ENCODE measurements around the gene PSMB11. TPM values are rescaled to one million over a fixed set of nuclear protein-coding genes. Genes with fewer than 3 reads are reported as not detected.
A peak's percentile ranks its signal among the peaks of the same experiment; 100 is the strongest.

Gene PSMB11
- total and polyA plus RNA-seq, 9 donors: not detected

DNA sequence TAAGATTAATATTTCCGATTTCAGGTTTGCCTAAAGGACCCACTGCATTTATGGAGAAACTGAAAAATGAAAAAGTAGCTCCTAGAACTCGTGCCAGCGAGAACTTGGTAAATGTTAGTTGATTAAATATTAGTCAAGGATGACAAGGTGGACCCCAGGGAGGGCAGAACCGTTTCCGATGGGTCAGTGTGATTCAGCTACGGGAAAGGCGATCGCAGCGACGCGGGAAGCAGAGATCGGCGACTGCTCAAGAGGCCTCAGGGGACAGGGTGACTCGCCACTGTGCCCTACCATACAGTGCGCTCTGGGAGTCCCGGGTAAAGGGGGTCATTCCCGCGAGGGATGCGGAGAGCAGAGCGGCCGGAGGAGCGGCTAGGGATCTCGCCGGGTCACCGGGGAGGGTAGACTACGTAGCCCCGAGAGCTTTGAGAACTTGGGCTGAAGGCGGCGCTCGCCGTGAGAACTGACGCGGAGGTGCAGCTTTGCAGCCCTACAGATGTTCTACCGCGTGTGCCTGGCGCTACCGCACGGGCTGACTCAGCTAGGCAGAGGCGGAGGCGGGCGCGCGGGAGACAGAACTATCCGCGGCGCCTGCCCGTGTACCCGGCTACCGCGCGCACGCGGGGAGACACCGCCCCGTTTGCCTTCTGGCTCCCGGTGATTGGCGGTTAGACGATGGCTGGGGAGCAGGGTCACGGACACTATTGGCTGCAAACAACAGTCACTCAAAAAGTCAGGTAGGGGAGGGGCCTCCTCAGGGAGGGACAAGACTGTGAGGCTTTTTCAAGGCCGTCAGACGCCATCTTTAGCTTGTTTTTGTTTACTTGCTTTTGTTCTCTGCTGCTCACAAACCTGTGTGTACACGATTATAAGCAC, 35.2 kb upstream of the PSMB11 start:
- peak overlapping the region; percentile 8 to 90 for H3K27ac ChIP-seq
- DNase-seq: peak; percentile 94 to 96 (median 95)
- TF ChIP-seq, protein P1, sequence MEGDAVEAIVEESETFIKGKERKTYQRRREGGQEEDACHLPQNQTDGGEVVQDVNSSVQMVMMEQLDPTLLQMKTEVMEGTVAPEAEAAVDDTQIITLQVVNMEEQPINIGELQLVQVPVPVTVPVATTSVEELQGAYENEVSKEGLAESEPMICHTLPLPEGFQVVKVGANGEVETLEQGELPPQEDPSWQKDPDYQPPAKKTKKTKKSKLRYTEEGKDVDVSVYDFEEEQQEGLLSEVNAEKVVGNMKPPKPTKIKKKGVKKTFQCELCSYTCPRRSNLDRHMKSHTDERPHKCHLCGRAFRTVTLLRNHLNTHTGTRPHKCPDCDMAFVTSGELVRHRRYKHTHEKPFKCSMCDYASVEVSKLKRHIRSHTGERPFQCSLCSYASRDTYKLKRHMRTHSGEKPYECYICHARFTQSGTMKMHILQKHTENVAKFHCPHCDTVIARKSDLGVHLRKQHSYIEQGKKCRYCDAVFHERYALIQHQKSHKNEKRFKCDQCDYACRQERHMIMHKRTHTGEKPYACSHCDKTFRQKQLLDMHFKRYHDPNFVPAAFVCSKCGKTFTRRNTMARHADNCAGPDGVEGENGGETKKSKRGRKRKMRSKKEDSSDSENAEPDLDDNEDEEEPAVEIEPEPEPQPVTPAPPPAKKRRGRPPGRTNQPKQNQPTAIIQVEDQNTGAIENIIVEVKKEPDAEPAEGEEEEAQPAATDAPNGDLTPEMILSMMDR (IDR thresholded peaks at IDR 0.05): peak in 1 of 3 donors; percentile 28
- TF ChIP-seq POLR2A (IDR thresholded peaks at IDR 0.05) (peak; percentile 63), EP300 (IDR thresholded peaks at IDR 0.05) (no peak)
- peaks cover 6% of the 10 kb centered on the region for H3K4me1 ChIP-seq (ENCODE audit: insufficient read depth)
- peak overlapping the region; percentile 56 for H3K4me3 ChIP-seq
- H3K27me3 ChIP-seq: no peaks in the 10 kb centered on the region
- H3K9me3 ChIP-seq: no peaks in the 10 kb centered on the region
- intact Hi-C loops (cut with DNase I): loop anchor here in 1 of 4 donors (5.0 kb wide), 1 partner anchor 296 kb away; the partner anchor contains the start of gene PPP1R3E
- H3K36me3 ChIP-seq: no peaks in the 10 kb centered on the region
- WGBS, 3 donors: 0 to 1% (median 1%) methylated on average over 46 to 62 of the region's 62 CpGs

DNA sequence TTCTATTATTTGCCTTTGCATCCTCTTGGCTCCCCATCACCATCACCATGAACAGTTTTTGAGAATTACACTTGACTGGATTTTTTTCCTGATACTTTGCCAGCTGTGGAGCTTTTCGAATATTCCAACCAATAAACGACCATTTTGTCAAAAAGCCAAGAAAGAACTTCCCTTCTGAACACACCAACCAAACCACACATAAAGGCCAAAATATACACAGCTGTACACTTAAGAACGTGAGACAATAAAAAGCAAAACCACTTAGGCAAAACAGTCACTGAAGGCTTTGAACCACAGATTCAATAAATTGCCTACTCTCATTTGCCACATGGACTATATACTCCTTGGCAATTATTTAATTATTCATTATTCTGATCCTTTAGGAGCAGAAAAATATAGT, 33.2 kb upstream of the PSMB11 start:
- no peak for DNase-seq
- WGBS, 3 donors: 27 to 38% (median 35%) methylated on average over 3 of the region's 3 CpGs
- Histone ChIP-seq H3K27ac (no peak overlapping the region), H3K4me3 (no peak overlapping the region), H3K4me1 (ENCODE audit: insufficient read depth) (peaks cover 6% of the 10 kb centered on the region), H3K27me3 (no peaks in the 10 kb centered on the region), H3K9me3 (no peaks in the 10 kb centered on the region), H3K36me3 (no peaks in the 10 kb centered on the region)
- TF ChIP-seq POLR2A (IDR thresholded peaks at IDR 0.05) (no peak), EP300 (IDR thresholded peaks at IDR 0.05) (no peak)
- TF ChIP-seq, protein P1 (IDR thresholded peaks at IDR 0.05): no peak
- intact Hi-C loops (cut with DNase I): loop anchor here in 1 of 4 donors (5.0 kb wide), 1 partner anchor 293 kb away; the partner anchor contains the start of gene PPP1R3E

DNA sequence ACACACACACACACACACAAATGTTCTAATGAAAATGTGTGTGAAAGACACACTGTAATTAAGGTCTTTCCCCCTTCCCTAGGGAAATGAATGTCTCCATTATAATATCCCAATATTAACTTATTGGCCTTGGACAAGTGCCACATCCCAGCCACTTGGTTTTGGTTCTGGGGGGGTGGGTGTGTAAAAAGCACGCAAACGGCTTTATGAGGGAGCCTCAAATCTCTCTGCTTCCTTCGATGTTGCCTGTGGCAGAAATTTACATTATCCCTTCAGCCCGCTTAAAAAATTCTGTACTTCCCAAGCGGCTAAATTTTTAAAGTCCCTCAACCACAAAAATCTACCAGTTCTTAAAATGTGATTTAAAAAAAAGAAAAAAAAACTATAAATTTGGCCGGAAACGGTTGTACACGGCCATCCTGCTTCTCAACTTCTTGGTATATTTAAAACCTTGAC, 32.5 kb upstream of the PSMB11 start:
- no peaks in the 10 kb centered on the region for H3K9me3 ChIP-seq
- 6 to 20% (median 8%) methylated on average over 8 of the region's 8 CpGs for WGBS, 3 donors
- DNase-seq: no peak
- no peaks in the 10 kb centered on the region for H3K36me3 ChIP-seq
- intact Hi-C loops (cut with DNase I): loop anchor here in 1 of 4 donors (5.0 kb wide), 1 partner anchor 293 kb away; the partner anchor contains the start of gene PPP1R3E
- peak overlapping the region; percentile 41 for H3K4me3 ChIP-seq
- H3K27me3 ChIP-seq: no peaks in the 10 kb centered on the region
- peaks cover 6% of the 10 kb centered on the region for H3K4me1 ChIP-seq (ENCODE audit: insufficient read depth)
- H3K27ac ChIP-seq: peak overlapping the region; percentile 70 to 81
- TF ChIP-seq, protein P1 (IDR thresholded peaks at IDR 0.05): no peak
- TF ChIP-seq POLR2A (IDR thresholded peaks at IDR 0.05) (no peak), EP300 (IDR thresholded peaks at IDR 0.05) (no peak)

DNA sequence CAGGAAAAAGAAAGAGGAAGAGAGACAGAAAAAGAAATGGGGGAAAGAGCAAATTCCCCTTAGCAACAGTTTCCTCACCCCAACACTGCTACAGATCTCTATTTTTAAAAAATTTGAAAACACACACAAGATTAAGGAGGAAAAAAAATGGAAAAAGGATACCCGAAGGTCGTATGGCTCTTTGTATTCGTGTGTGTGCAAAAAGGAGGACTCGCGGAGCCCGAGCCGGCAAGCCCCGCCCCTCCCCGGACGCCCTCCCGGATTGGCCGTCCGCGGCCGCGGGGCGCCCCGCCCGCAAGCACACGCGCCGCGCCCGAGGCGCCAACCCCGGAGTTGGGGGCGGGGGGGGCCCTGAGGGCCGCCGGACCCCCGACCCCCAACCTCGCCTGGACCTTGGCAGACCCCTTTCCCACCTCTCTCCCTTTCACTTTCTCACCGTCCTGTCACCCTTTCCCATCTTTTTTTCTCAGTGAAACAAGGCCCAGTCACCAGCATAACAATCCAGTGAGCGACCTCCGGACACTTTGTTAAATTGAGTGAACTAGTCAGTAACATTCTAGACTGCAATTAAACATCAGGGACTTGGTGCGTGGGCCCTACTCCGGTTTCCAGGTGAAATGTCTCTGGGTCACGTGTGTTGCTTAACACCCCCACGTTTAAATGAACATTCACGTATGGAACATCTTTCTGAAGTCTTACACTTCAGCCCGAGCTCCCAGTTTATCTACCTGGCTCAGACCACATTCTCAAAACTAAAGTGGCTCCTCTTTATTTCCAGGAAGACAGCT, 31.9 kb upstream of the PSMB11 start, which contains the start of gene C14orf93:
TSS of gene C14orf93 (minus strand) at position 205 of the 788 bp plus-strand sequence. CDS start 11,120 bp downstream, outside the sequence.
- no peaks in the 10 kb centered on the region for H3K27me3 ChIP-seq
- intact Hi-C loops (cut with DNase I): loop anchor here in 1 of 4 donors (5.0 kb wide), 1 partner anchor 292 kb away; the partner anchor contains the start of gene PPP1R3E
- no peaks in the 10 kb centered on the region for H3K36me3 ChIP-seq
- H3K9me3 ChIP-seq: no peaks in the 10 kb centered on the region
- peak within 1 kb of the TSS; percentile 41 for H3K4me3 ChIP-seq
- peak; percentile 80 to 87 (median 83) for DNase-seq
- H3K4me1 ChIP-seq (ENCODE audit: insufficient read depth): peaks cover 6% of the 10 kb centered on the region
- WGBS, 3 donors: 1 to 2% (median 2%) methylated on average over 40 of the region's 40 CpGs
- TF ChIP-seq, protein P1 (IDR thresholded peaks at IDR 0.05): no peak
- TF ChIP-seq EP300 (IDR thresholded peaks at IDR 0.05) (no peak), POLR2A (IDR thresholded peaks at IDR 0.05) (no peak)
- H3K27ac ChIP-seq: peak within 1 kb of the TSS; percentile 70 to 81
